Body of pancreas (tissue), 4 donors: ENCODE measurements around the gene ELOVL7. TPM values are rescaled to one million over a fixed set of nuclear protein-coding genes. Genes with fewer than 3 reads are reported as not detected.
"Not testable (repeated sequence)": the region's sequence is repeated elsewhere in the genome, so short reads cannot be mapped to it uniquely, and the experiment has no call there.

ENCODE experiments used
- ATAC-seq: fragments of 150-250 bp; one replicate; pipeline ENCODE4 v1.9.1; 2016
- DNase-seq, 4 donors: peaks; one replicate each; pipeline ENCODE4 v3.0.0-alpha.2; 2019
- H3K27ac ChIP-seq, 4 donors: fragments of 200-600 bp; sonication (generic); 1 replicate in 3 of 4; 2 replicates in 1 of 4; pipeline versions ENCODE4 v1.5.1 to v1.6.1; 2016 to 2019; ENCODE audit warnings: mild to moderate bottlenecking in 1 of 4, mixed read lengths in 1 of 4, moderate library complexity in 1 of 4
- H3K27me3 ChIP-seq, 2 donors: fragments of 200-600 bp; sonication (generic); one replicate each; pipeline ENCODE4 v1.6.0; 2016; ENCODE audit warnings: mild to moderate bottlenecking in 1 of 2
- H3K36me3 ChIP-seq, 2 donors: fragments of 200-600 bp; sonication (generic); replicated peaks in 1 of 2; 2 replicates each; pipeline ENCODE4 v1.5.1; 2016; ENCODE audit warnings: low read depth in 2 of 2; ENCODE audit not compliant: insufficient read depth in 1 of 2
- H3K4me1 ChIP-seq: fragments of 200-600 bp; sonication (generic); one replicate; pipeline ENCODE4 v1.6.0; 2016
- H3K4me3 ChIP-seq, 2 donors: fragments of 200-600 bp; sonication (generic); 1 replicate in 1 of 2; 2 replicates in 1 of 2; pipeline ENCODE4 v1.5.1; 2016 to 2019
- H3K9me3 ChIP-seq, 3 donors: fragments of 200-600 bp; sonication (generic); 1 replicate in 2 of 3; 2 replicates in 1 of 3; pipeline ENCODE4 v1.5.1; 2016
- CTCF ChIP-seq, 7 experiments: fragments of 450-650 bp in 4 of 7; fragments of 200-600 bp in 3 of 7; sonication (generic) in 3 of 7; IDR thresholded peaks; one replicate each; pipeline ENCODE4 v1.5.1; 2016 to 2019; ENCODE audit warnings: antibody characterized with exemption in 7 of 7
- POLR2A ChIP-seq, 3 donors: fragments of 450-650 bp; IDR thresholded peaks; one replicate each; pipeline ENCODE4 v1.6.1; 2016; ENCODE audit warnings: antibody characterized with exemption in 3 of 3, mild to moderate bottlenecking in 2 of 3
- WGBS, 2 donors: methylation state at CpG; one replicate each; pipeline ENCODE4 v1.1.5; 2017; 5-methylcytosine and 5-hydroxymethylcytosine counted together
- intact Hi-C: fragments of 100-400 bp; cut with DNase I; formaldehyde crosslinking; loops from one replicate; pipeline ENCODE4 v1.15.1; 2023
- total RNA-seq, 2 donors: library from RNA; depleted of rRNA; stranded (reverse); fragments of >200 nt; gene quantifications; one replicate each; pipeline ENCODE4 v1.1.0, GENCODE V29; 2016

ELOVL7 gene
- total RNA-seq, 2 donors from 2014 or later: 2.6 to 7.5 TPM

- Histone ChIP-seq H3K27me3 (no peaks in the 10 kb centered on the region), H3K36me3 (no peaks in the 10 kb centered on the region), H3K4me3 (no peak overlapping the region), H3K9me3 (no peaks in the 10 kb centered on the region), H3K27ac (no peak overlapping the region), H3K4me1 (no peaks in the 10 kb centered on the region)
- ATAC-seq (no peak), DNase-seq (no peak)
- intact Hi-C loops: no loop called here
- TF ChIP-seq POLR2A (IDR thresholded peaks at IDR 0.05) (no peak), CTCF (IDR thresholded peaks at IDR 0.05) (no peak)
- 95 to 97% methylated on average over 35 to 40 of the region's 40 CpGs for WGBS, 2 donors
These were observed 100.4 kb downstream of the ELOVL7 start for GRCh38 chr5:60743511-60744314.

DNA sequence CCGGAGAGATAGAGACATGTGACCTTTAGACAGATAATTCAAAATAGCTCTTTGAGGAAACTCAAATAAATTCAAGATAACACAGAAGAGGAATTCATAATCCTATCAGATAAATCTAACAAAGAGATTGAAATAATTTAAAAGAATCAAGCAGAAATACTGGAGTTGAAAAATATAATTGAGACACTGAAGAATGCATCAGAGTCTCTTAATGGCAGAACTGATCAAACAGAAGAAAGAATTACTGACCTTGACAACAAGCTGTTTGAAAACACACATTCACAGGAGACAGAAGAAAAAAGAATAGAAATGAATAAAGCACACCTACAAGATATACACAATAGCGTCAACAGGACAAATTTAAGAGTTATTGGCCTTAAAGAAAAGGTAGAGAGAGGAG is 103.7 kb downstream of the ELOVL7 start:
- TF ChIP-seq POLR2A (IDR thresholded peaks at IDR 0.05) (no peak), CTCF (IDR thresholded peaks at IDR 0.05) (no peak)
- no peaks in the 10 kb centered on the region for H3K9me3 ChIP-seq
- no peaks in the 10 kb centered on the region for H3K27me3 ChIP-seq
- DNase-seq (no peak), ATAC-seq (no peak)
- H3K4me3 ChIP-seq: no peak overlapping the region
- intact Hi-C loops: no loop called here
- H3K36me3 ChIP-seq: no peaks in the 10 kb centered on the region
- 87 to 94% methylated on average over 2 of the region's 2 CpGs for whole genome bisulfite sequencing, 2 donors
- no peak overlapping the region for H3K27ac ChIP-seq
- H3K4me1 ChIP-seq: no peaks in the 10 kb centered on the region

DNA sequence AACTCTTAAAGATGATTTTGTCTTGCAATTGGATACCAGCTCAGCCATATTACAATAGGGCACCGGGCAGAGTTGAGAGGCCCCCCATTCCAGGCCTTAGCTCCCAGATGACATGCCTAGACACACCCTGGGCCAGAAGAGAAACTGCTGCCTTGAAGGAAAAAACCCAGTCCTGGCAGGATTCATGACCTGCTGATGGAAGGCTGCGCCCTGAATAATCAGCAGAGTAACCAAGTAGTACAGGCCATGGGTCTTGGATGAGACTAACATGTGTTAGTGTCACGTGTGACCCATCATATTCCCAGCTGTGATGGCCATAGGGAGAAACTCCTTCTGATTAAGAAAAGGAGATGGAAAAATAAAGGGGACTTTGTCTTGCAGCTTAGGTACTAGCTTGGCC is 105.1 kb downstream of the ELOVL7 start:
- intact Hi-C loops: no loop called here
- WGBS, 2 donors: 76 to 86% methylated on average over 3 of the region's 3 CpGs
- no peak overlapping the region for H3K27ac ChIP-seq
- DNase-seq (no peak), ATAC-seq (no peak)
- no peaks in the 10 kb centered on the region for H3K27me3 ChIP-seq
- H3K9me3 ChIP-seq: no peaks in the 10 kb centered on the region
- no peaks in the 10 kb centered on the region for H3K36me3 ChIP-seq
- H3K4me1 ChIP-seq: no peaks in the 10 kb centered on the region
- no peak for TF ChIP-seq CTCF (IDR thresholded peaks at IDR 0.05)
- no peak for TF ChIP-seq POLR2A (IDR thresholded peaks at IDR 0.05)
- H3K4me3 ChIP-seq: no peak overlapping the region

DNA sequence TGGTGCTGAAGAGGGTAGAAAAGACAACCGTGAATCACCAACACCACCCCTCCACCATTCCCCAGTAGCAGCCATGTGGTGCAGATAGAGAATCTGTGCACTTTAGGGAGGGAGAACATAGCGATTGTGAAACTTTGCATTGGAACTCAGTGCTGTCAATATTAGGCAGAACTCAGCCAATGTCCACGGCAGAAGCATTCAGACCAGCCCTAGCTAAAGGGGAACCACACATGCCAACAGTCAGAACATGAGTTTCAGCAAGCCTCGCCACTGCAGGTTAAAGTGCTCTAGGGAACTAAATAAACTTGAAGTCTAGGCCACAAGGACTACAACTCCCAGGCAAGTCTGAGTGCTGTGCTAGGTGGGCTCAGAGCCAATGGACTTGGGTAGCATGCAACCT is 105.6 kb downstream of the ELOVL7 start:
- 77 to 84% methylated on average over 4 of the region's 4 CpGs for WGBS, 2 donors
- TF ChIP-seq POLR2A (IDR thresholded peaks at IDR 0.05): no peak
- TF ChIP-seq CTCF (IDR thresholded peaks at IDR 0.05): no peak

DNA sequence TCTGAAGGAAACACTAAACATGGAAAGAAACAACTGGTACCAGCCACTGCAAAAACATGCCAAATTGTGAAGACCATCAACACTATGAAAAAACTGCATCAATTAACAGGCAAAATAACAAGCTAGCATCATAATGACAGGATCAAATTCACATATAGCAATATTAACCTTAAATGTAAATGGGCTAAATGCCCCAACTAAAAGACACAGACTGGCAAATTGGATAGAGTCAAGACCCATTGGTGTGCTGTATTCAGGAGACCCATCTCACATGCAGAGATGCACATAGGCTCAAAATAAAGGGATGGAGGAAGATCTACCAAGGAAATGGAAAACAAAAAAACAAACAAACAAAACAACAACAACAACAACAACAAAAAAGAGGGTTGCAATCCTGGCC is 113.2 kb downstream of the ELOVL7 start:
- DNase-seq, intact Hi-C loops, H3K4me3 ChIP-seq, H3K4me1 ChIP-seq, ATAC-seq, H3K27ac ChIP-seq, H3K27me3 ChIP-seq, H3K9me3 ChIP-seq, H3K36me3 ChIP-seq: not testable (repeated sequence)

More for the DNA sequence above, 105.6 kb downstream of the ELOVL7 start:
- Histone ChIP-seq H3K36me3 (no peaks in the 10 kb centered on the region), H3K4me1 (no peaks in the 10 kb centered on the region), H3K27me3 (no peaks in the 10 kb centered on the region), H3K9me3 (no peaks in the 10 kb centered on the region), H3K27ac (no peak overlapping the region), H3K4me3 (no peak overlapping the region)
- intact Hi-C loops: no loop called here
- ATAC-seq: no peak
- DNase-seq: no peak
